ENCODE results near the gene MAP4K5.

The MAP4K5 gene

DNA sequence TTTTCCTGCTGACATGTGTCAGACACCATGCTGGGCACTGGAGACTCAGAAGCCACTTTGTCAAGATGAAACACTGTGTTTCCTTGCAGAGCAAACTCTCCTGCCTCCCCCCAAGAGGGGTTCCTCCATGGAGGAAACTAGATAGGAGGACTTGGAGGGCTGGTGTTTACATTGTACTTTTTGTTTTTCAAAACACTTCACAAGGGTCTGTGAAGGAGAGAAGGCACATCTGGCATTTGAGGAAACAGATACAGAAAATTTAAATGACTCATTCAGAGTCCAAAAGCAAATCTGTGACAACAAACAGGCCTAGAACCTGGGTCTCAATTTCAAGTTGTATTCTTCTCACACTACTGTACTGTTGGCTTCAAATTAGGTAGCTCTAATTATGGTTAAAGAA, 128.9 kb downstream of the MAP4K5 start:
- no peak for TF ChIP-seq CTCF (IDR thresholded peaks at IDR 0.05; ENCODE audit: control extremely low read depth, extremely low read depth, low read depth, missing control alignments)
- DNase-seq (ENCODE audit: extremely low spot score): no peak
- POLR2A ChIA-PET: no interaction called here
- CTCF ChIA-PET: interaction anchor here (0.8 to 1.4 kb wide), 4 partner anchors 10 to 86 kb away, joined by 3 to 4 read pairs (median 3); no protein-coding TSS in a partner anchor

GRCh38 chr14:50402965-50403364, 129.4 kb downstream of the MAP4K5 start:
- POLR2A ChIA-PET: no interaction called here
- DNase-seq (ENCODE audit: extremely low spot score): no peak
- CTCF ChIA-PET: interaction anchor here (0.8 to 4.3 kb wide), 5 partner anchors 8 to 23 kb away, joined by 3 to 16 read pairs (median 3); no protein-coding TSS in a partner anchor
- TF ChIP-seq CTCF (IDR thresholded peaks at IDR 0.05; ENCODE audit: control extremely low read depth, extremely low read depth, low read depth, missing control alignments): no peak

- no peak for DNase-seq (ENCODE audit: extremely low spot score)
- POLR2A ChIA-PET: interaction anchor here (0.5 to 0.6 kb wide), 3 partner anchors 91 to 216 kb away, joined by 3 to 4 read pairs (median 3); no protein-coding TSS in a partner anchor
- CTCF ChIA-PET: interaction anchor here (1.0 to 4.3 kb wide), 3 partner anchors 11 to 82 kb away, joined by 3 to 16 read pairs (median 3); no protein-coding TSS in a partner anchor
- TF ChIP-seq CTCF (IDR thresholded peaks at IDR 0.05; ENCODE audit: control extremely low read depth, extremely low read depth, low read depth, missing control alignments): no peak
Observed at GRCh38 chr14:50400461-50400860, 131.9 kb downstream of the MAP4K5 start.

DNA sequence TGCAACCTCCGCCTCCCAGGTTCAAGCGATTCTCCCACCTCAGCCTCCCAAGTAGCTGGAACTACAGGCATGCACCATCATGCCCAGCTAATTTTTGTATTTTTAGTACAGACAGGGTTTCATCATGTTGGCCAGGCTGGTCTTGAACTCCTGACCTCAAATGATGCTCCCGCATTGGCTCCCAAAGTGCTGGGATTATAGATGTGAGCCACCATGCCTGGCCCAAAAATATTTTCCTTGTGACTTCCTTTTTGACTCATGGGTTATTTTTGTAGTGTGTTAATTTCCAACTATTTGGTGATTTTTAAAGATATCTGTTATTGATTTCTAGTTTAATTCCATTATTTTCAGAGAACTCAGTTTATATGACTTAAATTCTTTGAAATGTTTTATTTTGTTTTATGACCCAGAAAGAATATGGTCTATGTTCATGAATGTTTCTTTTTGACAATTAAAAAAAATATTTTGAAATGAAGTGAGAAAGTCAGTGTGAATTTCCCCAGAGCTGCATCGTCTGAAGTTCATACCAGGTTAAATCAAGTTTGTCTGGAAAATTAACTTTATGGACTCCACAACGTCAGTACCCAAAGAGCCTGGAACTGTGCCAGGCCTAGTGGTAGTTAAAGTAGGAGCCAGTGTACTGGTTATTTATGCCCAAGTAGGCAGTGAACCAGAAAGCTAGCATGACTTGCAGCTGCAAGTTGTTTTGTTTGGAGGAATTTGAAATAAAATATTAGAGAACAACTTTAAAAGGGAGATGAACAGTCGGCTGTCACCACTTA, 132.9 kb downstream of the MAP4K5 start:
- ChIA-PET CTCF (interaction anchor here (1.1 to 4.3 kb wide), 2 partner anchors 12 to 78 kb away, joined by 3 to 16 read pairs; no protein-coding TSS in a partner anchor), POLR2A (no interaction called here)
- no peak for TF ChIP-seq CTCF (IDR thresholded peaks at IDR 0.05; ENCODE audit: control extremely low read depth, extremely low read depth, low read depth, missing control alignments)
- DNase-seq (ENCODE audit: extremely low spot score): no peak

- no peak for DNase-seq (ENCODE audit: extremely low spot score)
- CTCF ChIA-PET: interaction anchor here (0.9 to 2.1 kb wide), 2 partner anchors 77 to 80 kb away, joined by 5 to 7 read pairs; no protein-coding TSS in a partner anchor
- no peak for TF ChIP-seq CTCF (IDR thresholded peaks at IDR 0.05; ENCODE audit: control extremely low read depth, extremely low read depth, low read depth, missing control alignments)
- POLR2A ChIA-PET: no interaction called here
Observed at GRCh38 chr14:50398189-50398580, 134.2 kb downstream of the MAP4K5 start.

DNA sequence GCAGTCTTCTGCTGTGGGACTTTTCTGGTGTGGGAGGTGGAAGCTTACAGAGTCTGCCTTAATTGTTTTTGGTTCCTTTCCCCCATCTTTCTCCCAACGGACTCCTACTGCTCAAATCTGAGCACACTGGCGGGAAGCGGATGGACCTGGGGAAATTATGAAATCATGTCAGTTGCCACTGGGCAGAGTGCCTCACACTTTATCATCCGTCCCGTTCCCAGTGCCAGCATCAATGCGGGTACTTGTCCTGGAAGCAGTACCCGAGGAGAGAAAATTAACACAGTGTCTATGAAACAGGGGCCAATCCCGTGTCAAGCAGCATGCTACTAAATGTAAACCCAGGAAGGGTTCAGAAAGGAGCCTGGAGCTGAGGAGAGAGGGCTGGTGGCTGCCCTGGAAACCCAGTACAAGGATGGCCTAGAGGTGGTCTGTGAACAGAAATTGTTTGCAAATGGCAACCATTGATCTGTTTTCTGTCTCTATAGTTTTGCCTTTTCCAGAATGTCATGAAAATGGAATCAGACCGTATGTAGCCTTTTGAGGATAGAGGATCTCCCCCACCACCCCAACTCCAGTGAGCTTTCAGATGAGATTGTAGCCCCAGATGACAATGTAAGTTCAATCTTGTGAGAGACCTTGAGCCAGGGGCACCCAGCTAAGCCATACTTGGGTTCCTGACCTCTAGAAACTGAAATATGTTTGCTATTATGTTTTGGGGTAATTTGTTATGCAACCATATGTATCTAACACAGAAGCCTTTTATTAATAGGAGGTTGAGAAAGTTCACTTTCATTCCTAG, 134.8 kb downstream of the MAP4K5 start:
- CTCF ChIA-PET: interaction anchor here (0.9 to 2.1 kb wide), 4 partner anchors 69 to 80 kb away, joined by 3 to 7 read pairs (median 4); no protein-coding TSS in a partner anchor
- POLR2A ChIA-PET: no interaction called here
- no peak for TF ChIP-seq CTCF (IDR thresholded peaks at IDR 0.05; ENCODE audit: control extremely low read depth, extremely low read depth, low read depth, missing control alignments)
- DNase-seq (ENCODE audit: extremely low spot score): no peak

Data from GM10248 (cell line).